ENCODE measurements around the gene VPS35. TPM values are rescaled to one million over a fixed set of nuclear protein-coding genes. Genes with fewer than 3 reads are reported as not detected.

VPS35 gene
- total RNA-seq, 1 experiment from 2014 or later: 70.4 TPM

DNA sequence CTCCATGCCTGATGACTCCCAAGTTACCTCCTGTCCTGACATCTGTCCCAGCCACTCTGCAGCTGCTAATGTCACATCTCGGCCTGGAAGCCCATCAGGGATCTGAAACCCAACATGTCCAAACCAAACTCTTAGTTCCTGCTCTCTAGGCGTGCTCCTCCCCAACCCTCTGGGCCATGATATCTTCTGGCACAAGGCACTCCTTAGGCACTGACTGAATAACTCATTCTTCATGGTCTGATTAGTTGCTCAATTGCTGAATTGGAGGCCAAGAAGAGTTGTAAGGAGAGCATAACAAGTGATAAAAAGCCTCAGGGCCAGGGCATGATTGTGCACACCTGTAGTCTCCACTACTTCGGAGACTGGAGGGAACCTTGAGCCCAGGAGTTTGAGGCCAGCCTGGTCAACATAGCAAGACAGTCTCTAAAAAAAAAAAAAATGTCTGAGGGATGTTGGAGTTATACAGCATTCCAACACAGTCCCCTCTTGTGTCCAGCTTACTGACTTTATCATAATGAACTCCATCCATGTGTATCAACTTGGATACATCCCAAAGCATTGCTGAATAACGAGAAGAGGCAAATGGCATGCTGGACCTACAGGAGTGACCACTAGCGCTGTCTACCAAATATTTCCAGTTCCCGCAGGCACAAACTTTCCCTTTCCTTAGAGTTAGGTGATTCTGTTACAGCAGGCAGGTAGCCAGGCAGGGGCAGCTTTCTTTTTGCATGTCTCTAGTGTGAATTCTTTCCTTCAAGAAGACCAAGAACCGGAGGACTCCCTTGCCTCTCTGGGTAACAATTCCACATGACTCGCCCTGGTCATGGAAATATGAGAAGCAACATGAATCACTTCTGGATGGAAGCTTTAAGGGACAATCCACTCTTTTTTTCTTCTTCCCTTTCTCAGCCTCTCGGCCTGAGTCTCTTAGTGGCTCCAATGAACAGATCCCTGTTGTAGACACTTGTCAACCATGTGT lies 49.7 kb downstream of the VPS35 start:
- Histone ChIP-seq H4K8ac (replicated peaks; ENCODE audit: insufficient read length, low read depth, low read length) (no peak overlapping the region), H2AFZ (ENCODE audit: low read length) (no peak overlapping the region), H4K91ac (ENCODE audit: insufficient read length, low read depth, low read length) (no peak overlapping the region), H4K20me1 (ENCODE audit: control insufficient read depth, insufficient read depth, insufficient read length) (no peaks in the 10 kb centered on the region), H3K27me3 (ENCODE audit: insufficient read depth, low read length) (no peaks in the 10 kb centered on the region), H2BK120ac (ENCODE audit: low read depth, low read length, poor library complexity, severe bottlenecking) (no peak overlapping the region), H3K23ac (ENCODE audit: insufficient read length, low read depth, low read length) (no peak overlapping the region), H3K9me3 (ENCODE audit: control insufficient read depth, low read depth, low read length) (no peaks in the 10 kb centered on the region), H2AK5ac (ENCODE audit: insufficient read length, low read length) (no peak overlapping the region), H3K79me1 (ENCODE audit: insufficient read depth, low read depth, low read length, poor library complexity, severe bottlenecking) (no peaks in the 10 kb centered on the region), H3K9ac (ENCODE audit: extremely low read depth, insufficient read length, low read length) (no peak overlapping the region), H3K18ac (ENCODE audit: insufficient read length, low read depth, low read length) (no peak overlapping the region), H3T11ph (ENCODE audit: low read length) (no peak overlapping the region), H3K56ac (ENCODE audit: insufficient read length, low read depth, low read length) (no peak overlapping the region), H2BK20ac (ENCODE audit: low read depth, low read length, poor library complexity, severe bottlenecking) (no peak overlapping the region), H3K23me2 (ENCODE audit: insufficient read length, low read depth, low read length, poor library complexity, severe bottlenecking) (no peaks in the 10 kb centered on the region), H3K4me1 (ENCODE audit: insufficient read depth, low read length) (no peaks in the 10 kb centered on the region), H3K27ac (ENCODE audit: insufficient read length, low read depth, low read length) (no peak overlapping the region), H4K5ac (ENCODE audit: insufficient read length, low read depth, low read length) (no peak overlapping the region), H2BK15ac (ENCODE audit: low read depth, low read length) (no peak overlapping the region), H2BK5ac (ENCODE audit: insufficient read length, low read length) (no peak overlapping the region), H2BK12ac (ENCODE audit: insufficient read length, low read depth, low read length) (no peak overlapping the region), H3K4ac (ENCODE audit: low read depth, low read length) (no peak overlapping the region), H3K79me2 (ENCODE audit: insufficient read depth, low read length) (no peaks in the 10 kb centered on the region), H3K4me2 (ENCODE audit: insufficient read depth, insufficient read length, low read length) (no peak overlapping the region), H3K14ac (ENCODE audit: insufficient read depth, low read length) (no peak overlapping the region)
- WGBS (ENCODE audit: extremely low coverage, insufficient read length, low lambda C conversion rate): no CpG with 5 or more reads among the region's 9 CpGs
- H3K9me3 Mint-ChIP-seq: peaks cover 8 to 9% of the 10 kb centered on the region in 2 experiments; a peak in 3 of 5 replicates
- no peaks in the 10 kb centered on the region; a peak in 1 of 7 replicates for H3K36me3 Mint-ChIP-seq (ENCODE audit: insufficient read depth in 1 of 3, low read depth in 3 of 3)
- DNase-seq: no peak
- H3K27me3 Mint-ChIP-seq (ENCODE audit: low read depth): peaks cover 30% of the 10 kb centered on the region
- no peaks in the 10 kb centered on the region; a peak in 1 of 4 replicates for H3K4me1 Mint-ChIP-seq
- H3K4me3 Mint-ChIP-seq: no peak overlapping the region; a peak in 1 of 5 replicates
- TF ChIP-seq, protein P1, sequence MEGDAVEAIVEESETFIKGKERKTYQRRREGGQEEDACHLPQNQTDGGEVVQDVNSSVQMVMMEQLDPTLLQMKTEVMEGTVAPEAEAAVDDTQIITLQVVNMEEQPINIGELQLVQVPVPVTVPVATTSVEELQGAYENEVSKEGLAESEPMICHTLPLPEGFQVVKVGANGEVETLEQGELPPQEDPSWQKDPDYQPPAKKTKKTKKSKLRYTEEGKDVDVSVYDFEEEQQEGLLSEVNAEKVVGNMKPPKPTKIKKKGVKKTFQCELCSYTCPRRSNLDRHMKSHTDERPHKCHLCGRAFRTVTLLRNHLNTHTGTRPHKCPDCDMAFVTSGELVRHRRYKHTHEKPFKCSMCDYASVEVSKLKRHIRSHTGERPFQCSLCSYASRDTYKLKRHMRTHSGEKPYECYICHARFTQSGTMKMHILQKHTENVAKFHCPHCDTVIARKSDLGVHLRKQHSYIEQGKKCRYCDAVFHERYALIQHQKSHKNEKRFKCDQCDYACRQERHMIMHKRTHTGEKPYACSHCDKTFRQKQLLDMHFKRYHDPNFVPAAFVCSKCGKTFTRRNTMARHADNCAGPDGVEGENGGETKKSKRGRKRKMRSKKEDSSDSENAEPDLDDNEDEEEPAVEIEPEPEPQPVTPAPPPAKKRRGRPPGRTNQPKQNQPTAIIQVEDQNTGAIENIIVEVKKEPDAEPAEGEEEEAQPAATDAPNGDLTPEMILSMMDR (conservative IDR thresholded peaks at IDR 0.05): no peak
- peak overlapping the region in 2 of 3 experiments; percentile 4 to 75; a peak in 2 of 7 replicates for H3K27ac Mint-ChIP-seq
